H1 (cell line): ENCODE results near the gene BPIFB2. TPM values are rescaled to one million over a fixed set of nuclear protein-coding genes. Genes with fewer than 3 reads are reported as not detected.

Experiments
- EP300 ChIP-seq, 2 experiments: IDR thresholded peaks; 1 replicate in 1 of 2; 2 replicates in 1 of 2; pipeline ENCODE4 v1.6.1; 2011 to 2012; ENCODE audit warnings: low read depth in 2 of 2, low read length in 2 of 2, mild to moderate bottlenecking in 2 of 2, borderline replicate concordance in 1 of 2, inconsistent platforms in 1 of 2, moderate library complexity in 1 of 2
- KDM1A ChIP-seq: fragments of 200-600, 300-600 bp; sonication (generic); IDR thresholded peaks from 2 replicates; pipeline ENCODE4 v1.7.1; 2016; ENCODE audit warnings: mild to moderate bottlenecking, low read length, borderline replicate concordance
- ZNF274 ChIP-seq: IDR thresholded peaks from 2 replicates; pipeline ENCODE4 v1.7.0; 2012; ENCODE audit warnings: low read length, borderline replicate concordance; ENCODE audit errors: extremely low read depth
- polyA plus RNA-seq, 7 experiments: library from polyadenylated mRNA; depleted of rRNA in 3 of 7; stranded (reverse) in 5 of 7; unstranded in 2 of 7; fragments of >200 nt in 5 of 7; fragments of 200-250 nt in 2 of 7; gene quantifications; 1 replicate in 5 of 7; 2 replicates in 1 of 7; 4 replicates in 1 of 7; pipeline versions ENCODE4 v1.2.1 to v1.2.3, GENCODE V29; 2011 to 2013; ENCODE audit warnings: missing spikeins in 2 of 7, mixed read lengths in 2 of 7
- total RNA-seq: library from RNA; stranded (reverse); fragmentation: NEBNext Ultra II Directional; extraction: Animal tissue kit (Norgen Biotek cat#: 25700); gene quantifications from 2 replicates; pipeline ENCODE4 v1.2.1, GENCODE V29; 2021

Gene BPIFB2
- total and polyA plus RNA-seq, 2 of the 8 experiments (the other 6 are each of a cell fraction or from before 2014, with no cell fraction given): not detected

GRCh38 chr20:32965581-32966373 lies 41.7 kb upstream of the BPIFB2 start (continued):
- no peak for TF ChIP-seq ZNF274
- no peak for TF ChIP-seq KDM1A
- TF ChIP-seq EP300 (IDR thresholded peaks at IDR 0.05; ENCODE audit: borderline replicate concordance in 1 of 2, low read depth in 2 of 2, low read length in 2 of 2): no peak
- TF ChIP-seq, all 59 proteins: peak for 0
